Stimulated activated CD8-positive, alpha-beta memory T cell treated with anti-CD3 and anti-CD28 coated beads, Interleukin-12 subunit alpha, Interleukin-12 subunit beta, amount 100 ng/mL, for 4 hours (primary cell): ENCODE results near the gene SH3RF3.
"Not testable (repeated sequence)": the region's sequence is repeated elsewhere in the genome, so short reads cannot be mapped to it uniquely, and the experiment has no call there.

Source experiments
- DNase-seq: peaks from one replicate; pipeline ENCODE4 v3.0.0-alpha.2; 2020; ENCODE audit warnings: low read depth

SH3RF3 gene

GRCh38 chr2:109159096-109159495 lies 30.1 kb downstream of the SH3RF3 start:
- DNase-seq, result no peak

- DNase-seq, result no peak
These were observed 31.9 kb downstream of the SH3RF3 start for GRCh38 chr2:109160714-109161440.

- DNase-seq, result not testable (repeated sequence)
These were observed 33.4 kb downstream of the SH3RF3 start for GRCh38 chr2:109162367-109162766.

DNA sequence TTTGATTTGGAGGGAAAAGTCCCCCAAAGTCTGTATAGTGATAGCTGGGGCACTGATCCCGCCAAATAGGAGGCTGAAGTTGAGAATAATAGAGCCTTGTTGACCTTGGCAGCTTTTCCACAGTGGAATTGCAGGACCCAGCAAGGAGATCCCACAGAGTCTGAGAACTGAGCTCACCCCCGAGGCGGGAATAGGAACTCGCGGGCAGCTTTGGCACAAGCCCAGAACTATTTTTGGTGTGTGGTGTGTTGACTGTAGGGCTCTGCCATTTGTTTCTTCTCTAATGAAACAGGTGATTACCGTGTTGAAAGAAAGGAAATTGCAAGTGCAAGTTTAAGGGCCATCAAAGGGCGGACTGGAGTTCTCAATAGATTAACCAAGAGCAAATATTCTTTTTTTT lies 34.0 kb downstream of the SH3RF3 start:
- DNase-seq, result no peak

- DNase-seq, result no peak
These were observed 35.3 kb downstream of the SH3RF3 start for GRCh38 chr2:109164311-109164710.

GRCh38 chr2:109164739-109165221 lies 35.8 kb downstream of the SH3RF3 start:
- DNase-seq, result no peak

DNA sequence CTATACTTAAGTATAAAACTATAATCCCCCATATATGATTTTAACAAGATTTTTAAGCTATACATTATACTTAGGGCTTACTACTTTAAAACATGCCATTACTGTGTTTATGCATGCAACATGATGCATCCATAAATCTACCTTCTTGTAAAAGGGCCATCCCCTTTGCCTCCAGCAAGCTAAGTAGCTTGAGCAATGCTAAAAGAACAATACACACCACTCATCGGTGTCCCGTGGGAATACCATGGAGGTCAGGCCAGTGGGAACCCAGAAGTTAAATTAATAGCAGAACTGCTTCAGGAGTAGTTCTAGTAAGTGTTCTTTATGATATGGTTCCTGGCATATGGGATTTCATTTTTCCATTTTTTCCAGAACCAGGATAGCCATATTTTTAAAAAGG lies 37.8 kb downstream of the SH3RF3 start:
- no peak for DNase-seq

GRCh38 chr2:109168086-109168485 lies 39.1 kb downstream of the SH3RF3 start:
- no peak for DNase-seq

DNA sequence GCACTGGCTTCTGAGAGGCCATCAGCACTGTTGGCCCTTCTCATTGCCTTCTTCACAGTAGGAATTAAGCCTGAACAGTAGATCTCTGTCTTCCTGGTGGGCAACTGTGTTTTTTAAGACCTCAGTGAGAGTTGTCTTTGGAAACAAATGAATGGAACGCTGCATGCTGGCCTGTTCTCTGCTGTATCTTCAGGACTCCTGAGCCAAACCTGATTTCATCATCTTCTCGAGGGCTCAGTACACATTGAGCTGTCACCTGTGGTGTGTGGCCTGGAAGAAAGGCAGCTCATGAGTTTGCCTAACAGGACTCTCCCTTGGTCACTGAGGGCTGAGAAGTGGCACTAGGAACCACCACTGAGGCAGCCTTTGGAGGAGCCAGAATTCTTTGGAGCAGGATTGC lies 39.7 kb downstream of the SH3RF3 start:
- DNase-seq, result no peak

DNA sequence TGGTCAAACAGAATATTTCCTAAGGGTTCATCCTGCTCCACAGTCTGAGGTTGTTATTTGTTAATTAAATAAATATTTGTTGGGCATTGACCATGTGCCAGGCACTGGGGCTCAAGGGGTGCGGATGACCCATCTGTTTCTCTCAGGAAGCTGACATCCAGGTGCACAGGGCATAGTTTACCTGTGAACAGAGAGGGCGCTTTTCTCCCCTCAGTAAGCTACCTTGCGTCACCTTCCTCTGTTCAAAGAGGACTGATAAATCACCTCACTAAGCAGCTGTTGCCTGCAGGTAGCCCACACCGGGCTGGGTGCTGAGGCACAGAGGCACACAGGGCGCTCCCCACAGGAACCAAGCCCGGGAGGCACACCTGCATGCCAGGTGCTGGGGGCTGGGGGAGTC lies 41.6 kb downstream of the SH3RF3 start:
- no peak for DNase-seq

DNA sequence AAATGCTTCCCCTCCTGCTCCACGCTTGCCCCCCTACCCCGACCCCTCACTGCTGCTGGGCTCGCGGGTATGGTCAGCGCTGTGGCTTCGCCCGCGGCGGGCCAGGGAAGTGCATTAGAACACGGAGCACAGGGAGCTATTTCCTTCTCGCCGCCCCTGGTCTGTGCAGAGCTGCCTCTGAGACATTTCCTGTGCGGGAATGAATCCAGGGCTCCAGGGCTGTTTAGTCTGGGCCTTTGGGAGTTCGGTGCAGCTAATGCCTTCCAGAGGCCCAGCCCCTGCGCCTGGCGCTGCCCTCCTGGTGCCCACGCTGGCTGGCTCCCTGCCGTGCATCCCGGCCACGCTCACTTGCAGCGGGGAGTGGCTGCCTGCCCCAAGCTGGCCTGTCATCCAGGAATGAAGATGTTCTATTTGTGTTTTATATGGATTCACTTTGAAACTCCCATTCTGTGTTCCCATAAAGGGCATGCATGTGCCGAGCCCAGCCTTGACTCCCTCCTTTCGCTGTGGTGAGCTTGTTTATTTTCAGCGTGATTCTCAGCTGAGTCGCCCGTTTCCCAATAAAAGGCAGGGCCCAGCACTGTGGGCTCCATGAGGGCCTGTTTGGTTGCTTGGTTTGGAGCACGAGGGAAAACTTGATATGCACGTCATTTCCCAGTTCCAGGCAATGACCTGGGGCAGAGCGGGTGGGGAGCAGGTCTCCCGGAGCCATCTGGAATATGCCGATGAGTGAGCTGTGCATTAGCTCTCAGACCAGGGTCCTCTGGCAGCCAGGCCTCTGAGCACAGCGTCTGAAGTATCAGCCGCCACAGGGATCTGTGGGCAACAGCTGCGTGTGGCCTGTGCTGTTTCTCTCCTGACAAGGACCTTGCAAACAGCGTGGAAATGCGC lies 42.7 kb downstream of the SH3RF3 start:
- DNase-seq, result no peak

DNA sequence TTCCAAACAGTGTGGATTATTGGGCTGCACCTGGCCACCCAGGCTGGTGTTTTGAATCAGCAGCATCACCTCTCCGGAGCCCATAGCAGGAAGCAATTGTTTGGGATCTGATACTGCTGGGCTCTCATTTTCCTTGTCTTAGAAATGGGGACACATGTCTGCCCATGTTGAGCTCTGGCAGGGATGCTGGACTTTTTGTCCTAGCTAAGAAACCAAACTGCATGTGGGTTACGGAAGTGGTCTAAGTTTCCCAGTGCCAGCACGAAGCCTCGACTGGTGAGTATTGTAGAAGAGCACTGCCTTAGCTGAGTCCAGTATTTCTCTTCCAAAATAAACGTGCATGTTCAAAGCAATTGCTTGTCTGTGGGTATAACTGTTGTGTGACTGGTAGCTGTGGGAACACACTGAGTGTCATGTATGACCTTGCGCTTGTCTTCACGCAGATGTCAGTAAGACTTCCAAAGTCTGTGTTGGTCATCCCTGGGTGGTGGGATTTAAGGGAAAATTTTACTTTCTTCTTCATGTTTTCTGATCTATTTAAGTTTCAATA lies 43.6 kb downstream of the SH3RF3 start:
- DNase-seq, result no peak

DNA sequence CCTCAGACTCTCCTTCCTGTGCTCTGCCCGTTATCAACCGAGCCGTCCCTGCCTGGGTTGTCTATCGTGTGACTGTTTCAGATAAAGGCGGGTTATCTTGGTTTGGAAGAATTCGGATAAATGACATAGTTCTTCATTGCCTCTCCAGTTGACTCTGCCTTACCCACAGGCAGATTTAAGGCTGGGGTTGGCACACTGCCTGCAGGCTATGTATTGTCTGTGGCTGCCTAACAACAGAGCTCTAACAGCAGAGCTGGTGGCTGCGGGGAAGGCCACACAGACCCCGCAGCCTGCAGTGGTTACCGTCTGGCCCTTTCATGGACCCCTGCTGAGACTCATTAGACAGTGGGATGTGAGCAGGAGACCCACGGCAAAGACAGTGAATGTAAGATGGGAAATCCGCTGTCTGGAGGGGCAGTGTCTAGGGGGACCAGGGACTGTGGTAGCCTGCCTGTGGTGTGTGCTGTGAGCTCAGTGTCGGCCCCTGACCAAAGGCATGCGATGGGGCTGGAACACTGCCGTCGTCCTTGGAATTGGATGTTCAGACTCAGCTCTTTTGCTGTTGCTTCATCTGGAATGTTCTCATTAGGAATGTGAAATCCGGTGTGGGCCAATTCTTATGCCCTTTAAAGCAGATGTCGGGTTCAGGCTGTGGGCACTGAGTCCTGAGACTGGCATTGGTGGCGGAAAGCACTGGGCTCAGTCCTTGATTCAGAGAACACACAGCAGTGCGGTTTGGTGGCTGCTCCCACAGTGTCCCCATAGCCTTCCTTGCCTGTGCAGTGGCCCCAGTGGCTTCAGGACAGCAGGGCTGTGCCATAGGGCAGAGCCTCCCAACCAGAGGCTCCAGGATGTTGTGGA lies 44.5 kb downstream of the SH3RF3 start:
- no peak for DNase-seq

GRCh38 chr2:109174214-109174613 lies 45.2 kb downstream of the SH3RF3 start:
- DNase-seq, result no peak

DNA sequence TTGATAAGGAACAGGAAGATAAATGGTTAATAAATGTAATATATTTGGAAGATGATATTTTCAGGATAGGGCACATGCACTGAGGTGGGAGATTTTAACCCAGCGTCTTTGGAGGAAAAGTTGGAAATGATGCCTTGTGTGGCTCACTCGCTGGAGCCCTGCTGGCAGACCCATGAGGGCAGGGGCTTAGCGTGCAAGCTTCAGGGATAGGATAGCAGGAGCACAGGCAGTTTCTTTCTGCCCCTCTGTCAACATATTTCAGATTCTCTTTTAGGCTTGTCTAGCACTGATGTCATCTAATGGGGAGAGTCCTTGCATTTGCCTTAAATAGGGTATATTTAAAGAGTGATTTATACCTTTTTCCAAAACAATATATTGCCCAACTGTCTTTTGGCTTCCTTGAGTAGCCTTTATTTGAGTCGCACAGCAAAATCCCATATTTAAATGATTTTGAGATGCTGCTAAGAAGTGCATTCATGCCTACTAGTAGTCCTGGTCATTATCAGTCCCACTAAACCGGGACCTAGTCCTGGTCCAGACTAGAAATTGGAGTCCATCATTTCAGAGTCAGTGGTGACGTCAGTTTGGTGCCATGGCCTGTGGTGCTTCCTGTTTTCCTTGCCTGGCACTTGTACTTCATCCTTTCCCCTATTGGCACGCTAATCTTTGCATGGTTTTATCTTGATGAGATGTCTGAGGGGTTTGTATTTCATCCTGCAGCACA lies 45.8 kb downstream of the SH3RF3 start:
- DNase-seq, result no peak

GRCh38 chr2:109175350-109175678 lies 46.3 kb downstream of the SH3RF3 start:
- no peak for DNase-seq

DNA sequence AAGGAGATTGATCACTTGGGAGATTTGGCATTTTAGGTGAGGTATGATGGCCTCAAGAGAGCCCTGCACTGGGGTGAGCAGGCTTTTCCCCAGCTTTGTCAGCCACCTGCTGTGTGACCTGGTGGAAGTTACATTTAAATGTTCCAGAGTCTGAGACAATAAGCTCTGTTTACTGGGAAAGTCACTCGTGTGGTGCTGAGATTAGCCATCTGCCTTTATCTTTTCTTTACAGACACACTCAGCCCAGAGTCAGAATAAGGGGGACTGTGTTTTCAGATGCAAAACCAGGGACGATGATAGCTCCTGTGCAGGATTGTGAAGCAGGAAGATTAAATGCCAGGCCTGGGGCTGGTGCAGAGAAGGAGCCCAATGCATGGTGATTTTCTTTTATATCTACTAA lies 47.9 kb downstream of the SH3RF3 start:
- no peak for DNase-seq

DNA sequence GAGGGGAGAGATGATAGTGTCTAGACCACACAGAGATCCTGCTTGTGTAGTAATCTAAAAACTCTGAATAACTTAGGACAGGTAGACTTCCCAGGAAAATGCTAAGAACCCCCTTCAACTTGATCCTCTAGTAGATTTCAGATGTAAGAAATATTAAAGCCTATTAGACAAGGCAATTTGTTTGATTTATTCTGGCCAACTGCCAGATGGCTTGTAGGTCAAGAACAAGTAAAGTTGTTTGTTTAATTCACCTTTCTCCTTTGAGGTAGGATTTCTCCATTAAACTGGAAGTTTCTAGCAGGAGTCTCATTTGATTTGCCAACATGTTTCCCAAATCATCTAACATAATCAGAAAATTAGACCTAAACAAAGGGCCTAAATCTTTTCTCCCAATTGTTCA lies 48.6 kb downstream of the SH3RF3 start:
- DNase-seq, result no peak

GRCh38 chr2:109178968-109179367 lies 50.0 kb downstream of the SH3RF3 start:
- no peak for DNase-seq

DNA sequence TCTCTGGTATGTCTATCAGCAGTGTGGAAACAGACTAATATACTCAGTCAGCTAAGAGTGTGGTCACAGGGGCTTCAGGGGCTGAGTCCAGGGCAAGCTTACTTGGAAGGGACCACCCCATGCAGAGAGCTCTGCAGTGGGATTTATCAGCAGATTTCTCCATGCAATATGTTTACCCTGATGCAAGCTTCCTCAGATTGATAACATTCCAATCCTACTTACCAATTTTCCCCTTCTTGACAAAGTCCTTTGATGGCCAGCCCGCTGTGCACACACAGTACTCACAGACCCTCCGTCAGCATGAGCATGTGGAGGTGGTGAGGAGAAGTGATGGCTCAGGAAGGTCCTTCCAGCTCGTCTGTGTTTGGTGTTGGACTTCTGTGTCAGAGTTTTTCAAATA lies 51.8 kb downstream of the SH3RF3 start:
- no peak for DNase-seq

GRCh38 chr2:109182426-109182825 lies 53.4 kb downstream of the SH3RF3 start:
- no peak for DNase-seq
